Inferior parietal cortex (tissue), 1 donor: ENCODE measurements around the gene LYRM1.
"Not testable (repeated sequence)": the region's sequence is repeated elsewhere in the genome, so short reads cannot be mapped to it uniquely, and the experiment has no call there.

Experiments used
- DNase-seq: peaks from one replicate; pipeline ENCODE4 v3.0.0-alpha.2; 2016; ENCODE audit errors: extremely low spot score

The LYRM1 gene, protein sequence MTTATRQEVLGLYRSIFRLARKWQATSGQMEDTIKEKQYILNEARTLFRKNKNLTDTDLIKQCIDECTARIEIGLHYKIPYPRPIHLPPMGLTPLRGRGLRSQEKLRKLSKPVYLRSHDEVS

DNA sequence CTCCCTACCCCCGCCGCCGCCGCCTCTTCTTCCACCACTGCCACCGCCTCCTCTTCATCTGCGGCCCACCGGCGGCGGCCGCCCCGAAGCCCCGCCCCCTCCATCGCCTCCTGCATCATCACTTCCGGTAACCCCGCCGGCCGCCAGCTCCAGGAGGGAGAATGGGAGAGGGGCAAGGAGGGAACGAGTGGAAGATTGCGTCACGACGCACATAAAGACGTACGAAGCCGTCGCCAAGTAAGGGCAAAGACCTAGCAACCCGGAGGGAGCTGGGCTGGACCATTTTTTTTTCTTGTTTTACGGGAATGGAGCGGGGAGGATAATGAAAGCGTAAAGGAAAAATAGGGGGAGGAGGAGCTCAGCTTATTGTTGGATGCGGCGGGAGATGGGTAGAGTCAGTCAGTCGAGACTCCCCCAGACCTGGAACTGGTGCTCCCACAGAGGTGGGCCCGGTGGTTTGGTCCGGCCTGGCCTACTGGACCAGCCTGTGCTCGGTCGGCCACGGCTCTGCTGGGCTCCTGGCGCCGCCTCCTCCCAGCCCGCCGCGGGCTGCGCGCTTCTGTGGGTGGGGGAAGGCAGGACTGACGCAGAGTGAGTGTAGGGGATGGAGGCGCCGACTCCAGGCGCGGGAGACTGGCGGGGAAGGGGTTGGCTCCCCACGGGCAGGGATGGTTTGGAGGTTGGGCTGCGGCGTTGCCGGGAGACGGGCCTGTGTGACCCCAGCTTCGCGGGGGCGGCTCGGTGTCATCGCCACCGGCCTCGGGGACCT lies at the start of gene LYRM1, which contains the start of gene DCUN1D3:
LYRM1 (plus strand) TSS at position 473 of the 769 bp plus-strand sequence. CDS start 14,785 bp downstream, outside the sequence.
DCUN1D3 (minus strand) TSS at position 60 of the 769 bp plus-strand sequence. CDS start 37,820 bp downstream, outside the sequence.
- peak; percentile 96 for DNase-seq

DNA sequence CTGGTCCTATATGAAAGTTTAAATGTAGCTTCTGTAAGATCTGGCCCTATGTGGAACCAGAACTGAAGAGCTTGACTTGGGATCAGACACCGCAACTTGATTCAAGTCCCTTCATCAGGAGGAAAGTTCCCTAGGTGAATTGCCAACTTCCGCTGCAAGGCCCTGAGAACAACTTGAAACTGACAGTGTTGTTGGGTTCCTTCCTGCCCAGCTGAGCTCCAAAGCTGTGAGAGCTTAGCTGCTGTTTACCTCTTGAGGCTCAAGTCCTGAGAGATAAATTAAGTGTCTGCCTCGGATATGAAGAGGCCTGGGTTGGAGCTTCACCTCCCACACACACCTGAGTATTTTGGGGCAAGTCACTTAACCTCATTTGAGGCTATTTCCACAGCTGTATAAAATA lies 49.6 kb upstream of the LYRM1 start:
- DNase-seq = no peak

DNA sequence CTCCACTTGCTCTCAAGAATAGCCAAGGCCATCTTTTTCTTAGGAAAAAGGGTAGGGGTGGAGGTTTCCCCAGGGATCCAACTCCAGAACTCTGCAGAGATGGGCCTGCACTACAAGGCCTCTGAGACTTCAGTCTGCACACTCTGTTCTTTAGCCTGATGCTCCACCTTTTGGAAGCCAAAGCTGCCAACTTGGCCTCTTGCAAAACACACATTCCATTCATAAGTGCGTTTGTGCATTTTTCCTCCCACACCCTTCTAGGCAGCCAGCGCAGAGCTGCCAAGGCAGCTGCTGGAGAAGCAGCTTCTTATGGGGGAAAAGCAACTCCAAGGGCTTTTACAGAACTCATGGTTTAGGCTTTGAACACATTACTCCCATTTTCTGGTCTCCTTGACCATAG lies 49.0 kb upstream of the LYRM1 start:
- no peak for DNase-seq

DNA sequence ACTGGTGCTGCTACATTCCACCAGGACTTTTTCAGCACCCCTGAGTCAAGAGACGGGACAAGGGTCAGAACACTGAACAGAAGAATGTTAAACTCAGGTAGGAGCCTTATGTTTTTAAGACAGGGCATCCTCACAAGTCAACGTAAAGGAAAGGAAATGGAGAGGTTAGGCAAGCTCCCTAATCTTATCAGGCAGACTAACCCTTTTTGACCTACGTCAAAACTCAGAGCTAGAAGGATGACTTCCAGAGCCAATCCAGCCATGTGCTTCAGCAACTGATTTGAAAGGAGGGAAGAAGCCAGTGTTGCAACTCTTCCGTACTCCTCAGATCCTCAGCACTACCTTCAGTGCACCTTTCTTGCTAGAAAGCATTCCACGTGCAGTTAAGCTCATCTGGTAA lies 47.4 kb upstream of the LYRM1 start:
- no peak for DNase-seq

DNA sequence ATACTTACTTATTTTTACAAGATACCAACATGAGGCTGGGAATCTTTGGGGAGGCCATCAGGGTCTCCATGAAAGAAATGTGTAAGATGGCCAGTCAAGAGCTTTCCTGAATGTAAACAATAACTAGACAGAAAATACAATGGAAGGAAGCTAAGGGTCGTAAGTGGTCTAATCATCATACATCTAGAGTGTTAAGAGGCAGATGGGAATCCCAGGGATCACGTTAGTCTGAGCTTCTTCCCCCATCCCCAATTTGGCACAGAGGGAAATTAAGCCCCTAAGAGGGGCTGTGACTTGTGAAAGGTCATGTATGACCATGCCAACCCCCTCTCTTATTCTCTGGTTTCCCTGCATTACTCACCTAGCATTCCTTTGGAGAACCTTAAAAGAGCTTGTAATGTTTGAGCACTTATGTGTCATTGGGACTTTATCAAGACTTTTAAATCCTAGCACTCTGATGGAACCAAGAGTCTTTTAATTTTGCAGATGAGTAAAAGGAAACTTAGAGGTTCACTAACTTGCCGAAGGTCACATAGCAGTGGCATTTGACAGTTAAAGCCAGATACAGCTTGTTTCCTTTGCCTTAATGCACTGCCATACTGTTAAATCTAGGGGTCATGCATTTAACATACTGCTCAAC lies 46.5 kb upstream of the LYRM1 start:
- DNase-seq = no peak

DNA sequence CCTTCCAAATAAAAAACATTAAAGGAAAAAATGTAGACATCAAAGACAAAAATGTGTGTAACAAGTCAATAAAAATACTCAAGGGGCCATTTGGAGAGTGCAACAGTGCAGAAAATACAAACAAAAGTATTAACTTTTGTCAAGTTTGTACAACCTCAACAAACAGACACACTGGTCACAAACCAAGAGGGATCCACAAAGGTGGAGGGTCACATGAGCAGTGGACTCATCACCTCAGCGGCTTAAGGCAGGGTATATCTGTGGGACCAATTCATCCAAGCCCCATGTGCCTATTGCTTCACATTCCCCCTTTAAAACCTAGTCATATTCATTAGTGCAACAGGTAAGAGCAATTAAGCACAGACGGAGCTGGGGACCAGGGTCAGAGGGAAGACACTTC lies 45.6 kb upstream of the LYRM1 start:
- no peak for DNase-seq

DNA sequence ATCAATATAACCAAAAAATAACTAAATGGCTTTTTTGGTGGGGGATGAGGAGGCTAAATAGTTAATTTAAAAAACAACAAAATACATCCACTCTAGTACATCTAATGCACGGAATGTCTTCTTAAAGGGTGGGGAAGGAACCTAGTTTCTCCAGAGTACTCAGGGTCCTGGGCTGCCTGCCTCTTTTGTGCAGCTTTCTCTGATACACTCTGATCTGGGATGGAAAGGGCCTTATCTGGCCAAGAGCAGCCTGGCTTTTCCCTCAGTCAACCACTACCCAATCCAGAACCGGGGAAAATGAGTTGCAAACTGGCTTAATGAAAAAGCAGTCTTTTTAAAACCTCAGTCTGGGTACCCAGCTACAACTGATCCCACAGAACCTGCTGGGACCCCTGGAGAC lies 43.3 kb upstream of the LYRM1 start:
- DNase-seq = no peak

DNA sequence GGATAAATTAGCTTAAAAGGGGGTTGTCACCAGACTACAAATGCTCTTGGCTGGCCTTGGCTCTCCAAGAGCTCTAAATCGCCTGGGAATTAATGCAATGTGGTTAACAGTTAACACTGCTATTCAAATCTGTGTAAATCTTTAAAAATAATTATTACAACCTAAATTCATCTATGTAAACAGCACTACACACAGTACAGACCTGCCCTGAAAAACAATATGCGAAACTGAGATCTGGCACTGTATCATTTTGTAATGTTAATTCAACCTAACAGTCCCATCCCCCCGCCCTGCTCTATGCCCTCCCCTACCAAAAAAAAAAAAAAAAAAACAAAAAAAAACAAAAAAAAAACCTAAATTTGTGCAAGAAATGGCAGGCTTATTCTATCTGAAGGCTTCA lies 41.3 kb upstream of the LYRM1 start:
- DNase-seq = no peak

DNA sequence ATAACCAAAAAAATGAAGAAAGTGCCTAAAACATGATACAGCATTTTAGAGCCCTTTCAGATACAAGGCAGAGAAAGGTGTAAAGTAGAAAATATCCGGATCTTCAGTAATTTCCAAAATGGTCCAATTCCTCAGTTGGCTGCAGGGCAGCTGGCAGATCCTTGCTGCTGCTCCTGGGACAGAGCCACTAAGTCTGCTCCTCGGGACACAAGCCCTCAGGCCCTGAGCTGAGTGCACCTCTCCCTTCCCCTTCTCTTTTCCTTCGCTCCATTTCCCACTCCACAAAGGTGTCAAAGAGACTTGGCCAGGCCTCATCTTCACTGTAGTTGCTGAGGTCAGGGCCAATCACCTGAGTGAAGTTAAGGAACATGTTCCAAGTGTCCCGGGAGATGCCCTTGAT lies 40.9 kb upstream of the LYRM1 start:
- no peak for DNase-seq

DNA sequence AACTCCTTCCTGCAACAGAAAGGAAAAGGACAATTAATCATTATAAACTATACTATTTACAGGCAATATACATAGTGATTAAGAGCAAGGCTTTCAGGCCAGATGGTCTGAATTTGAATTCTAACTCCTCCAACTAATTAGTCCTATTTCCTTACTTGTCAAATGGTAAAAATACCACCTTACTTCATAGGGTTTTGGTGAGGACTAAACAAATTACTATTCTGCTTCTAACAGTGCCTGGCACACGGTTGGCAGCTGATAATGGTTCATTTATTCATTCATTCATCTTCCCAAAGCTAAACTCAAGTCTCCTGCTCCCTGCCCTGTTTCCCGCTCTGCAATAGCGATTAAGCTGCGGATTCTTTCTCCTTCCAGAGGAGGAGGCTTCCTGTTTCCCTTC lies 40.2 kb upstream of the LYRM1 start:
- no peak for DNase-seq

DNA sequence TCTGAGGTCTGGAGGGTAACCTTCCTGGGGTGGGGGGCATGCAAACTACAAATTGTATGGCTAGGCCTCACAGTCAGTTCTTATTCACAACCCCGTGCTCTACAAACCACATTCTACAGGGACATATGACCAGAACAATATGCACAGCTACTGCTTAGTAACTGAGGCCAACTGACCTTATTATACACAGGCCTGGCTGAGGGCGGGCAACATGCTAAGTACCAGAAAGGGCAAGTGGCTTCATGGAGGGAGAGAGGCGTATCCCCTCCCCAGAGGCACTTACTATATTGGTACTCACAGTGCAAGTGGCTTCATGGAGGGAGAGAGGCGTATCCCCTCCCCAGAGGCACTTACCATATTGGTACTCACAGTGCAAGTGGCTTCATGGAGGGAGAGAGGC lies 39.6 kb upstream of the LYRM1 start:
- not testable (repeated sequence) for DNase-seq

DNA sequence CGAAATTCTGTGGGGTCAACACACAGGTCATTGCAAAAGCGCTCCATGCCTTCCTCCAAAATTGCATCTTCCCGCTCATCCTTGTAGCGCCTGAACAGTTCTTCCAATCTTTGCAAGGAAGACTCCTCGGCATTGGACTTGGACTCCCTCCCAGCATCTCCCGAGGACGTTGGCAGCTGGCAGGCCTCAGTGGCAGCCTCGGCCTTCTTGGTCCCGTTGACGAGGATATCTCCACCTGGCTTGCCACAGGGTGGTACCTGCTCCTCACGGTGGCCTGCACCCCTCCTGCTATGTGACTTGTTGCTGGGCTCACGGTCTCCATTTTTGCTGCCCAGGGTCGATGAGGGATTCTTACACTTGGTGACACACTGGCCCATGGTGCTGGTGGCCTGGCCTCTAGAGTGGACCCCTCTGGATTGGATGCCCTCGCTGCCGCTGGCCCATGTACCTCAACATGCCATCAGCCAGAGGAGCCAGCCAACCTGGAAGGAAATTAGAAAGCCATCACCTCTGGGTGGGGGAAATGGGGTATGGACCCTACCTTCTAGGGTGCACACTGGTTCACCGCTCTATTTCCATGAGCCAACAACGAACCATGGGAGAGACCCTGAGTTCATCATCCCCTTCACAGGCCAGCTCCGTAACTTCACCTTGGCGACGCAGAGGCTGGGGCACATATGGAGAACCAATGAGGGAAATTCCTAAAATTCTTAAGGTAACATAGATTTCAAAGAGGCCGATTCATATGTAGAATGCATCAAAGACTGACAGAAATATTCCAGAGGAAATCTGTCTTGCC lies 38.2 kb upstream of the LYRM1 start:
- DNase-seq = no peak

DNA sequence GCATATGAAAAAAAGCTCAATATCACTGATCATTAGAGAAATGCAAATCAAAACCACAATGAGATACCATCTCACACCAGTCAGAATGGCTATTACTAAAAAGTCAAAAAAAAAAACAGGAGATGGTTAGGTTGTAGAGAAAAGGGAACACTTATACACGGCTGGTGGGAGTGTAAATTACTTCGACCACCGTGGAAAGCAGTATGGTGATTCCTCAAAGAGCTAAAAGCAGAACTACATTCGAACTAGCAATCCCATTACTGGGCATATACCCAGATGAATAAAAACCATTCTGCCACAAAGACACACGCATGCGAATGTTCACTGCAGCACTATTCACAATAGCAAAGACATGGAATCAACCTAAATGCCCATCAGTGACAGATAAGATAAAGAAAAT lies 36.2 kb upstream of the LYRM1 start:
- DNase-seq = not testable (repeated sequence)

DNA sequence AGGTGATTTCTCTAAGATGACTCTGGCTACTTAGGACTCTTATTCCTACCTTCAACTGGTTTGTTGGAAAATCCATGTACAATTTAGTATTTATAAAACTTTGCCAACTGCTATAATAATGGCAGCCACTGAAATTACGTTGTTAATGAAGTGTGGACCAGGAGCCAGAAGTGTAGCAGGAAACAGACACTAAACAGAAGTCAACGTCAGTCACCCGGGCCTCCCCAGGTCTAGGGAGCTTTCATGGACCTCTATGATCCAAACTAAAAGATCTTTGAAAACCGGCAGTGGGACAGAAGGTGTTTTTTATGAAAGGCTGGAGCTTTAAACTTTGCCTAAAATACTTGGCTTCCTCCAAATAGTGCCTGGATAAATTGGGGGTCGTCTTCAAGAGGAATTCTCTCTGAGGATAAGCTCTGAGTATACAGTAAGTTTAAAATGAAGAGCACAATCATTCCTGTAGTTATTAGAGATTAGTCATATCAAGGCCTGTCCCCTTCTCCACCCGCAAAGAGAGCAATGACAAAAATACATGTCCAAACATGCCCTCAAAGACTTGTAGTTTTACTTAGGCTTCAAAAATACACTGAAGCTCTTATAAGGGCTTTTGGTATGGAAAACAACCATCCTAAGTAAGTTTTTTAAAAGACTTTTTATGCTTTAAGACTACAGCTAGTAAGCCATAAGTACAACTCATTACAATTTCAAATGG lies 35.0 kb upstream of the LYRM1 start:
- DNase-seq = no peak

DNA sequence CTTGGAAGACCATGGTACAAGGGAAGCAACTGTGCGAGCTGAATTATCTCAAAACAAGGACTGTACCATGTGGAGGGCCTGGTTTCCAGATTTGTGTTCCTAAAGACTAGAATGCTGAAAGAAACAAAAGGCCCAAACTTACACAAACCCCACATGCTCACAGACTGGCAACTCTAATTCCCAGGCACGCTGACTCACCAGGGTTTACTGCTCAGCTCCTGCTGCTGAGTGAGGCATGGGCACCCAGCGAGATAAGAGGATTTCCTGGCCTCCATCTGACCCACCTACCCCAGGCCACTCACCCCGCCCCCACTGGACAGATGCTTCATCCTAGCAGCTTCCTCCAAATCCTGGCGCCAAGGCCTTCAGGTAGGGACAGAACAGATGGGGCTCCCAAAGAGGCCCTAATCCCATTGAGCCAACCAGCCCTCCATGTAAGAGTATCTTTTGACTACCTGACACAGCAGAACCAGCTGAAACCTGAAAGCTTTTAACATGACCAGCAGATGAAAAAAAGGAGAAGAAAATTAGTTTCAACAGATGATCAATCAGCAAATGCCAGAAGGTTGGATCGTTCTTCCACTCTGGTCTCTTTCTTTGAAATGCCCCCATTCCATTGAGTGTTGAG lies 34.3 kb upstream of the LYRM1 start:
- no peak for DNase-seq

DNA sequence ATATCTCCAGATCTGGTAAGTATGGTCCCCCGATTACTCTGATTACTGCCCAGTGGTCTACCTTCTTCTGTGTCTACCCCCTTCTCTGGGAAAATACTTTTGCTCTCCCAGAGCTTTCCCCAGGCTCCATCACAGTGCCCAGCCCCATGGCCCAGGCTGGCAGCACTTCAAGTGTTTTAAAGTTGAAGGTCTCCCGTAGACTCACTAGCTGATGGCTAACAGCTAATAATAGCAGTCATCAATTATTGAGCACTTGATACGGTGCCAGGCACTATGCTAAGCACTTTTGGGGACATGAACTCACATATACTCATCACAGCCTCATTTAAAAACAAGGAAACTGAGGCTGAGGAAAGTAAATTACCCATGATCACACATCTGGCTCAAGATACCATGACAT lies 33.8 kb upstream of the LYRM1 start:
- DNase-seq = no peak

DNA sequence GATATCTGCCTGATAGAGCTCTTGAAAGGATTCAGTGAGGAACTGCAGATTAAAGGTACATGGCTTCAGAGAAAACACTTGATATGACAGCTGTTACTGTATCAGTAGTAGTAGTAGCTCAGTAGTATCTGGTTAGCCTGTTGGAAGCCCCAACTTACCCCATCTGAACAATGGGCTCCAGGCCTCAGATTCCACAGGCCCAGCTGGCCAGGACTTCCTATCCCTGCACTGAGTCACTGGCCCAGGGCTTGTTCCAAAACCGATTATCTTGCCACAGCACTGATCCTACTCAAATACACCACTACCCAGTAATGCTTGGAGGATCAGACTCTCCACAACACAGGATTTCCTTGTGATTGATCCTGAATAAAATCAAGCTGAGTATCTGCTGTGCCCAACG lies 33.0 kb upstream of the LYRM1 start:
- DNase-seq = no peak

DNA sequence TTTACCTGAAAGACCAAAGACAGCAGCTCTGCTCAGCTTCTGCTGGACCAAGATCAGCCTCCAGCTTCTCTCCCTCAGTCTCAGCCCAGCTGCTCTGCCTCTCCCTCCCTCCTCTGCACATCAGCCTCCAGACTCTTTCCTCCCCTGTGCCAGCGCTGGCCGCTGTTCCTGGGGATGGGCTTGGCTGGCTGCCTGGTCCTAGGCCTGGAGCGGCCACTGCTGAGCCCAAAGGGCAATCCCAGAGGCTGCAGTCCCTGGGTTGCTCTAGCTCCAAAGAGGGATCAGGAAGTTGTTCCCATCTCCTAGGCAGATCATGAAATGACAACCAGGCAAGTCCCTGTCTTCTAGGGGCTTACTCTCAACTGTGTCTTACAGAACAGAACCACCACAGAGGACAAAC lies 31.7 kb upstream of the LYRM1 start:
- DNase-seq = peak; percentile 61

DNA sequence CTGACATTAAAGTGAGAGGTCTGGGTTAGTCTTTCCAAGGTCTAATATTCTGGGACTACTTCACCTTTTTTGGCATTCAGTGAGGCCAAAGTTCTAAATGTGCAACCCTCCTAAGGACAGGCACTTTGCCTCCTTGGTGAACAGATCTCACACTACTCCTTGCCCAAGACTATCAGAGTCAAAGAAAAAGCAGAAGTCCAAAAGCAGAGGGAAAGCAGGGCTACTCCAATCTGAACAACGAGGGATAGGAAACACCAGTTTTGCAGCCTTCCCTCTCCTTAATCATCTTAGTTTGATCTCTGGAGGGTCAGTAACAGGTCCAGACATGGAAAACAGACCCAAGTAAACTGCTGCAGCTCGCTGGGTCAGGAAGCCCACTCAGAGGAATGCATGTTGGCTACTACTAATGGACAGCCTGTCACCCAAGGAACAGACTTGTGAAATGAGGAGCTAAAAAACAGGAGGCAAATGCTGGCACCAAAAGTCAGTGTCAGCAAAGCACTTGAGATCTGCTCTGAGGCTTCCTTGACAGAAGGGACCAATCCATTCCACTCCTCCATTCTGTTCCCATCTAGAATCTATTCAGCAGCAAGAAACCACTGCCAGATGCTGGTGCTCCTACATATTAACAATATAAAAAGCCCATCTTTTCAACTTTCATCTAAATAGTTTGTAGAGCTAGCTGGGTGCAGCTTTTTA lies 30.3 kb upstream of the LYRM1 start:
- no peak for DNase-seq

DNA sequence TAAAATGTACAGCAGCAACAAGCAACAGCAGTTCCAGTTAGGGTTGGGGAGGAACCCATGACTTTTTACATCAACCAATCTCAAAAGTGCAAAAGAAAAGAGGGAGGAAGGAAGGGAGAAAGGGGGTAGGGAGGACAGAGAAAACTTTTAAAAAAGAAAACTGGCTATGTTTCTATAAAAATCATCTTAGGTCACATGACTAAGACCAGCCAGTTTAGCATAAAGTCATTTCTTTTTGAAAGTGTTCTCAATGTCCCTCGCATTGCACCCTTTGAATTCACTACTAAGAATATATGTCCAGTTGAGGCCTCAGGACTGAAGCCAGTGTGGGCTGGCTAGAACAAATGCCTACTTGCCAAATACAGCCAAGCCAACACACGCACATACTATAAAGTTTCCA lies 29.3 kb upstream of the LYRM1 start:
- no peak for DNase-seq
